Glutamatergic neuron (in vitro differentiated cells): ENCODE data around the gene NGEF. TPM values are rescaled to one million over a fixed set of nuclear protein-coding genes. Genes with fewer than 3 reads are reported as not detected.

ENCODE experiments used
- DNase-seq: peaks from one replicate; pipeline ENCODE4 v3.0.0; 2022
- H3K27ac Mint-ChIP-seq: one replicate; pipeline ENCODE4 v1.8.0; 2020; ENCODE audit warnings: mild to moderate bottlenecking, mixed read lengths, inconsistent platforms; ENCODE audit not compliant: unreplicated experiment
- H3K27me3 Mint-ChIP-seq: one replicate; pipeline ENCODE4 v1.8.0; 2020; ENCODE audit warnings: mild to moderate bottlenecking, moderate library complexity, mixed read lengths, inconsistent platforms; ENCODE audit not compliant: unreplicated experiment
- H3K36me3 Mint-ChIP-seq: one replicate; pipeline ENCODE4 v1.8.0; 2020; ENCODE audit warnings: mild to moderate bottlenecking, mixed read lengths, inconsistent platforms; ENCODE audit not compliant: unreplicated experiment
- H3K4me1 Mint-ChIP-seq: one replicate; pipeline ENCODE4 v1.8.0; 2020; ENCODE audit warnings: mild to moderate bottlenecking, low read depth, mixed read lengths, inconsistent platforms; ENCODE audit not compliant: unreplicated experiment
- H3K4me3 Mint-ChIP-seq: one replicate; pipeline ENCODE4 v1.8.0; 2020; ENCODE audit warnings: mild to moderate bottlenecking, mixed read lengths, inconsistent platforms; ENCODE audit not compliant: unreplicated experiment
- H3K9me3 Mint-ChIP-seq: one replicate; pipeline ENCODE4 v1.8.0; 2020; ENCODE audit warnings: mild to moderate bottlenecking, moderate library complexity, mixed read lengths, inconsistent platforms; ENCODE audit not compliant: unreplicated experiment
- CTCF ChIP-seq: fragments of 200-600 bp; sonication (generic); IDR thresholded peaks from one replicate; pipeline ENCODE4 v1.5.0; 2021; ENCODE audit not compliant: partially characterized antibody, unreplicated experiment
- total RNA-seq: library from RNA; stranded (reverse); fragmentation: NEBNext Ultra II Directional; extraction: Animal tissue kit (Norgen Biotek cat#: 25700); gene quantifications from one replicate; pipeline ENCODE4 v1.2.1, GENCODE V29; 2021; ENCODE audit not compliant: unreplicated experiment

NGEF gene
- total RNA-seq, 1 donor from 2014 or later: 7.2 TPM

DNA sequence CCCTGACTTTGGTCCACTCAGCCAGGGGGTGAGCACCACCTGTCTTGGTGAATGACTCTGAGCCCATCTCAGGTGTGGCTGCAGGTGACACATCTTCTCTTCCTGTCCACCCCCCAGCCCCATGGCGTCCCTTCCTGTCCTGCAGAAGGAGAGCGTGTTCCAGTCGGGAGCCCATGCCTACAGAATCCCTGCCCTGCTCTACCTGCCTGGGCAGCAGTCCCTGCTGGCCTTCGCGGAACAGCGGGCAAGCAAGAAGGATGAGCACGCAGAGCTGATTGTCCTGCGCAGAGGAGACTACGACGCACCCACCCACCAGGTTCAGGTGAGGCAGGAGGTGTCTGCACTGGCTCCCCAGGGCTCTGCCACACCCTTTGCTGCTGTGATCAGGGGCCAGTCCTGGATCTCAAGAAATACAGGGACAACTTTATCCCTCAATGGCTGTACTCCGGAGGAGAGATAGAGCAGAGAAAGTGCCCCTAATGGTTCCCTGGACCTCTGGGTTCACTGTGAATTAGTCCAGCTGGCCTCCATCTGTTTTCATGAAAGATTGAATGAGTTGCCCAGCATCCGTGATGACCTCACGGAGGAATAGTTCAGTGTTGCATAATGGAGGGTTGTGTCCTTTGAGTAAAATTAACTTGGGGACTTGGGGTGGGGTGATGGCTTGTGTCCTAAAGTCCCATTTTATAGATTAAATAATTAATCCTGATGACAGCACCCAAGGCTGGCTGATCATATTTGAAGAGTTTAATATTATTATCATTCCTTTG is 19.7 kb upstream of the NGEF start, which contains the start of gene NEU2:
Gene NEU2 (plus strand): TSS at position 122 of the 770 bp plus-strand sequence. CDS start 0 bp downstream, at position 122.
- Mint-ChIP-seq H3K4me1 (peaks cover 7% of the 10 kb centered on the region), H3K27ac (no peak within 1 kb of the TSS), H3K4me3 (no peak within 1 kb of the TSS), H3K36me3 (no peaks in the 10 kb centered on the region), H3K9me3 (peaks cover 9% of the 10 kb centered on the region), H3K27me3 (peaks cover 4% of the 10 kb centered on the region)
- no peak for DNase-seq
- no peak for TF ChIP-seq CTCF

GRCh38 chr2:233031556-233032500 is 18.8 kb upstream of the NGEF start:
- no peak overlapping the region for H3K4me3 Mint-ChIP-seq
- peaks cover 7% of the 10 kb centered on the region for H3K27me3 Mint-ChIP-seq
- no peak for DNase-seq
- H3K4me1 Mint-ChIP-seq: peaks cover 7% of the 10 kb centered on the region
- no peak for TF ChIP-seq CTCF
- H3K9me3 Mint-ChIP-seq: peaks cover 9% of the 10 kb centered on the region
- H3K27ac Mint-ChIP-seq: no peak overlapping the region
- H3K36me3 Mint-ChIP-seq: no peaks in the 10 kb centered on the region

DNA sequence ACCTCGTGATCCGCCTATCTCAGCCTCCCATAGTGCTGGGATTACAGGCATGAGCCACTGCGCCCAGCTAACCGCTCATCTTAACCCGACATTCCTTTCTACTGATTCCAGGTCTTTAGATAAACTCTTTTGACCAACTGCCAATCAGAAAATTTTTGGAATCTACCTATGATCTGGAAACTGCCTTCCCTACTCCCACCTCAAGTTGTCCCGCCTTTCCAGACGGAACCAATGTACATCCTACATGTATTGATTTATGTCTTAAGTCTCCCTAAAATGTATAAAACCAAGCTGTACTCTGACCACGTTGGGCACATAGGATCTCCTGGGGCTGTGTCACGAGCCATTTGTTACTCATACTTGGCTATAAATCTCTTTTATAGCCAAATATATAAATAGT is 16.3 kb upstream of the NGEF start:
- no peak for DNase-seq
- peaks cover 7% of the 10 kb centered on the region for H3K4me1 Mint-ChIP-seq
- no peak for TF ChIP-seq CTCF
- no peak overlapping the region for H3K27ac Mint-ChIP-seq
- H3K4me3 Mint-ChIP-seq: no peak overlapping the region
- H3K27me3 Mint-ChIP-seq: peaks cover 5% of the 10 kb centered on the region
- no peaks in the 10 kb centered on the region for H3K36me3 Mint-ChIP-seq
- H3K9me3 Mint-ChIP-seq: peaks cover 4% of the 10 kb centered on the region

- no peak for DNase-seq
- no peak overlapping the region for H3K4me3 Mint-ChIP-seq
- TF ChIP-seq CTCF: no peak
- H3K4me1 Mint-ChIP-seq: no peaks in the 10 kb centered on the region
- no peaks in the 10 kb centered on the region for H3K36me3 Mint-ChIP-seq
- H3K27me3 Mint-ChIP-seq: peaks cover 5% of the 10 kb centered on the region
- H3K9me3 Mint-ChIP-seq: no peaks in the 10 kb centered on the region
- no peak overlapping the region for H3K27ac Mint-ChIP-seq
Measured at GRCh38 chr2:233026198-233026813, 13.2 kb upstream of the NGEF start.
